ENCODE results near the gene CMYA5.

DNA sequence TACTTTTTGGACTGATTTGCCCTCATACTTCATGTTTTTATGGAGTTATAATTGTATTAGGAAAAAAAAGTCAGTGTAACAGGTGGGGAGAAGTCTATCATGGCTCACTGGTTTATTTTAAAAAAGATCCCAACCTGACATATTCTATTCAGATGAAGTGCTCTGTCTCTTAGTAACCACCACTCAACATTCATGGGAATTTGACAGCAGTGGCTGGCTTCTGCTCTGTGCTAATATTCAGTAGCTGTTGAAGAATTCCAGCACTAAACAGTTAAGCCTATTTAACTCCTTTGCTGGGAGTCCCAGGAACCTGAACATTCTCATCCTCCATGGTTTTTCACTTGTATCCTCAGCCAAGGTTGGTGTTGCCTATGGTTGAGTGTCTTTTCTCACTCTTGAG lies 23.1 kb downstream of the CMYA5 start:
- no peak for TF ChIP-seq RAD21 (IDR thresholded peaks at IDR 0.05; ENCODE audit: low read depth)
- TF ChIP-seq, protein P1, sequence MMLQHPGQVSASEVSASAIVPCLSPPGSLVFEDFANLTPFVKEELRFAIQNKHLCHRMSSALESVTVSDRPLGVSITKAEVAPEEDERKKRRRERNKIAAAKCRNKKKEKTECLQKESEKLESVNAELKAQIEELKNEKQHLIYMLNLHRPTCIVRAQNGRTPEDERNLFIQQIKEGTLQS (IDR thresholded peaks at IDR 0.05), result no peak
- TF ChIP-seq, protein P2, sequence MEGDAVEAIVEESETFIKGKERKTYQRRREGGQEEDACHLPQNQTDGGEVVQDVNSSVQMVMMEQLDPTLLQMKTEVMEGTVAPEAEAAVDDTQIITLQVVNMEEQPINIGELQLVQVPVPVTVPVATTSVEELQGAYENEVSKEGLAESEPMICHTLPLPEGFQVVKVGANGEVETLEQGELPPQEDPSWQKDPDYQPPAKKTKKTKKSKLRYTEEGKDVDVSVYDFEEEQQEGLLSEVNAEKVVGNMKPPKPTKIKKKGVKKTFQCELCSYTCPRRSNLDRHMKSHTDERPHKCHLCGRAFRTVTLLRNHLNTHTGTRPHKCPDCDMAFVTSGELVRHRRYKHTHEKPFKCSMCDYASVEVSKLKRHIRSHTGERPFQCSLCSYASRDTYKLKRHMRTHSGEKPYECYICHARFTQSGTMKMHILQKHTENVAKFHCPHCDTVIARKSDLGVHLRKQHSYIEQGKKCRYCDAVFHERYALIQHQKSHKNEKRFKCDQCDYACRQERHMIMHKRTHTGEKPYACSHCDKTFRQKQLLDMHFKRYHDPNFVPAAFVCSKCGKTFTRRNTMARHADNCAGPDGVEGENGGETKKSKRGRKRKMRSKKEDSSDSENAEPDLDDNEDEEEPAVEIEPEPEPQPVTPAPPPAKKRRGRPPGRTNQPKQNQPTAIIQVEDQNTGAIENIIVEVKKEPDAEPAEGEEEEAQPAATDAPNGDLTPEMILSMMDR (IDR thresholded peaks at IDR 0.05 in 2 of 3, conservative IDR thresholded peaks at IDR 0.05 in 1 of 3; ENCODE audit: borderline replicate concordance in 1 of 3, insufficient read depth in 1 of 3, low read depth in 2 of 3, low read length in 2 of 3), result no peak

All from HCT116 (cell line).